Keratinocyte (primary cell): ENCODE results near the gene SCN8A.

Experiments used
- EZH2 ChIP-seq: IDR thresholded peaks from one replicate; pipeline ENCODE4 v1.6.1; 2012; ENCODE audit warnings: inconsistent platforms, mild to moderate bottlenecking, low read length, moderate library complexity
- TF ChIP-seq, protein P1 (sequence below), 3 experiments: IDR thresholded peaks in 1 of 3; conservative IDR thresholded peaks in 1 of 3; optimal IDR thresholded peaks in 1 of 3; 2 replicates in 2 of 3; 3 replicates in 1 of 3; pipeline versions ENCODE3 to v1.5.1; 2011; ENCODE audit warnings: low read length in 3 of 3, mild to moderate bottlenecking in 3 of 3, moderate library complexity in 2 of 3, control low read depth in 1 of 3, inconsistent platforms in 1 of 3; ENCODE audit not compliant: insufficient read depth in 2 of 3; ENCODE audit errors: extremely low read depth in 1 of 3

DNA sequence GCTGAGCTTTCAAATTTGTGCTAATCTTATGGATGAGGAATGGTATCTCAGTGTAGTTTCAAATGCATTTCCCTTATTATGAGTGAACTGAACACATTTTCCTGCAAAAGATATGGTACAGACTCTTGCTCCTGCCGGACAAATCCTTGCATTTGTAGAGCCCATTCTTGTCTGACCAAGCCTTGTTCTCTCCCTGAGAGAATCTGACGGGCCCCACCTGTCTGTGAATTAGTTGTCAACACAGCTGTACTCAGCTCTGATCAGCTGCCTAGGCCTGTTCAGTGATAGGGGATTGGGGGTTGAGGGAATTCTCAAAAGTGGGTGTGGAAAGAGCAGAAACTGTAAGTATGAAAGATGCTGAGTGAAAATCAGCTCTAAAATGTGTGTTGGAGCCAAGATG is 42.8 kb upstream of the SCN8A start:
- TF ChIP-seq, protein P1, sequence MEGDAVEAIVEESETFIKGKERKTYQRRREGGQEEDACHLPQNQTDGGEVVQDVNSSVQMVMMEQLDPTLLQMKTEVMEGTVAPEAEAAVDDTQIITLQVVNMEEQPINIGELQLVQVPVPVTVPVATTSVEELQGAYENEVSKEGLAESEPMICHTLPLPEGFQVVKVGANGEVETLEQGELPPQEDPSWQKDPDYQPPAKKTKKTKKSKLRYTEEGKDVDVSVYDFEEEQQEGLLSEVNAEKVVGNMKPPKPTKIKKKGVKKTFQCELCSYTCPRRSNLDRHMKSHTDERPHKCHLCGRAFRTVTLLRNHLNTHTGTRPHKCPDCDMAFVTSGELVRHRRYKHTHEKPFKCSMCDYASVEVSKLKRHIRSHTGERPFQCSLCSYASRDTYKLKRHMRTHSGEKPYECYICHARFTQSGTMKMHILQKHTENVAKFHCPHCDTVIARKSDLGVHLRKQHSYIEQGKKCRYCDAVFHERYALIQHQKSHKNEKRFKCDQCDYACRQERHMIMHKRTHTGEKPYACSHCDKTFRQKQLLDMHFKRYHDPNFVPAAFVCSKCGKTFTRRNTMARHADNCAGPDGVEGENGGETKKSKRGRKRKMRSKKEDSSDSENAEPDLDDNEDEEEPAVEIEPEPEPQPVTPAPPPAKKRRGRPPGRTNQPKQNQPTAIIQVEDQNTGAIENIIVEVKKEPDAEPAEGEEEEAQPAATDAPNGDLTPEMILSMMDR (optimal IDR thresholded peaks at IDR 0.05 in 1 of 3, IDR thresholded peaks at IDR 0.05 in 1 of 3, conservative IDR thresholded peaks at IDR 0.05 in 1 of 3; ENCODE audit: extremely low read depth in 1 of 3, insufficient read depth in 2 of 3, low read length in 3 of 3), result no peak
- TF ChIP-seq EZH2, result no peak
